ACC112 (cell line): Measurements from ENCODE around the gene RTN4RL1.

Source experiments
- H2AFZ ChIP-seq: fragments of 200-600 bp; sonication (generic); one replicate; pipeline ENCODE4 v1.6.0; 2017; ENCODE audit warnings: antibody characterized with exemption, low read length; ENCODE audit not compliant: unreplicated experiment
- H3K27ac ChIP-seq: fragments of 200-600 bp; sonication (generic); 2 replicates; pipeline ENCODE4 v1.5.1; 2014; ENCODE audit warnings: low read depth, mild to moderate bottlenecking, antibody characterized with exemption, low read length, moderate library complexity
- H3K27me3 ChIP-seq: fragments of 200-600 bp; sonication (generic); 2 replicates; pipeline ENCODE4 v1.6.1; 2014; ENCODE audit warnings: mild to moderate bottlenecking, antibody characterized with exemption, low read length, moderate library complexity, mixed read lengths; ENCODE audit not compliant: insufficient read depth
- H3K36me3 ChIP-seq: fragments of 200-600 bp; sonication (generic); 2 replicates; pipeline ENCODE4 v1.6.1; 2016; ENCODE audit warnings: mild to moderate bottlenecking, antibody characterized with exemption, low read length, moderate library complexity, mixed read lengths; ENCODE audit not compliant: insufficient read depth
- H3K4me1 ChIP-seq: fragments of 200-600 bp; sonication (generic); one replicate; pipeline ENCODE4 v1.6.1; 2016; ENCODE audit warnings: low read length, mixed read lengths; ENCODE audit not compliant: insufficient read depth, unreplicated experiment, control insufficient read depth
- H3K4me3 ChIP-seq: fragments of 200-600 bp; sonication (generic); 2 replicates; pipeline ENCODE4 v1.5.1; 2014; ENCODE audit warnings: mild to moderate bottlenecking, low read depth, low read length
- H3K79me2 ChIP-seq: fragments of 200-600 bp; sonication (generic); one replicate; pipeline ENCODE4 v1.6.0; 2016; ENCODE audit warnings: low read length; ENCODE audit not compliant: control insufficient read depth, unreplicated experiment, insufficient read depth

Gene RTN4RL1

DNA sequence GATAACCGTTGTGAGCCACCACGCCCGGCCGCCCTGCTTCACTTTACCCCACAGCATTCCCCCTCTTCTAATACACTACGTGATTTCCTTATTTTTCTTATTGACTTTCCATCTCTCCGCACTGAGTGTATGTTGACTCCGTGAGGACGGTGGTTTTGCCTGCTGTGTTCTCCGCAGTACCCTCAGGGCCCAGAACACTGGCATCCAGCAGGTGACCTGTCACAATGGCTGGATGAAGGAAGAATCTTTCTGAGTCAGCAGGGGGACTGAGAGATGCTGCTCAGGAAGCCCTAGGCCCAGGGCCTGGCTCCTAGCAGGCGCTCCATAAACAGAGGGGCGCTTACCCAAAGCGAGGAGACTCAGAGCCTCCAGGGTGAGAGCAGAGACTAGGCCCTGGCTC lies 79.5 kb downstream of the RTN4RL1 start:
- Histone ChIP-seq H3K36me3 (no peaks in the 10 kb centered on the region), H3K27ac (no peak overlapping the region), H3K4me3 (no peak overlapping the region), H3K4me1 (no peaks in the 10 kb centered on the region), H3K79me2 (no peaks in the 10 kb centered on the region), H2AFZ (no peak overlapping the region), H3K27me3 (no peaks in the 10 kb centered on the region)

DNA sequence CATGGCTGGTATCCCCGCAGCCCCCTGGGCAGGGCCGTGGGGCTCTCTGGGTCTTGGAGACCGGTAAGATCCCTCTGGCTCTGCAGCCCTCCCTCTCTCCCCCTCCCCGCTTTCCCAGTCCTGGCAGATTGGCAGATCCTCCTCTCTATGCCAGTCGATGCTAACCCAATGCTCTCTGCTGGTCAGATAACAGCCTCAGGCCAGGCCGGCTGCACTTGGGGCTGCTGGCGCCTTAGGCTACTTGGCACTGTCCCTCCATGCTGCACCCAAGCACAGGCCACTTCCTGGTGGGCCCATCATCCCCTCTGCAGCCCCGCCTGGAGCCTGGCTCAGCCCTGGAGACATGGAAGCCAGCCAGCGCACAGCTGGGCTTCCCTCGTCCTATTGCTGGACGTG lies 81.7 kb downstream of the RTN4RL1 start:
- Histone ChIP-seq H3K4me1 (no peaks in the 10 kb centered on the region), H3K4me3 (no peak overlapping the region), H2AFZ (no peak overlapping the region), H3K27me3 (no peaks in the 10 kb centered on the region), H3K79me2 (no peaks in the 10 kb centered on the region), H3K27ac (no peak overlapping the region), H3K36me3 (no peaks in the 10 kb centered on the region)

DNA sequence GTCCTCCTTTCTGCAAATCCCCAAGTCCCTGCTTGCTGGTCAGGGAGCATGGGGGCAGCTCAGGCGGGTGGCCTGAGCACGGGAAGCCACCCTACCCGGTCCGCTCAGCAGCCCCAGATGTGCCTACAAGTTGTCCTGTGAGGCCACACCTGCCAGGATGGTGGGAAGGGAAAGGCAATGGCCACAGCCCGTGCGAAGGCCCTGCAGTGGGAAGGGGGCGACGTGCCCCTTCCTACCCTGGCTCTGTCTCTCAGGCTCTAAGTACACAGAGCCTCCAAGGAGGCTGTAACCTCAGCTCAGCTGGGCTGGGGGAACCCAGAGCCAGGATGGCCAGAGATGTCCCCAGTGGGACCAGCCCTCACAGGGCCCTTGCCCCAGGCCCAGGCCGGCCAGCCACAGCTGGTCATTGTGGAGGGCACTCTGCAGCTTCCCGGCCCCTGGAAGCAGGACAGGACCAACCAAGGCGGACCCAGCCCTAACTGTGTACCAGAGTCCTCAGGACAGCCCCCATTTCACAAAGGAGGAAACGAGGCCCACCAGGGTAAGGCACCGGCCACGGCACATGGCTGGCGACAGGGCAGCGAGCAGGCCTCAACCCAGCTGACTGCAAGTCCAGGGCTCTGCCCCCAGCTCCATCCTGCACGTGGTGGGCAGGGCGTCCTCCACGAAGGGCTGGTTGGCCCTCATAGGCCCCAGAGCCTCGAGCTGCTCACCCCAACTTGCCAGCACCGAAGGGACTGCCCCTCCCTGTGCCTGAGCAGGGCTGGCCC lies 82.3 kb downstream of the RTN4RL1 start:
- Histone ChIP-seq H3K36me3 (no peaks in the 10 kb centered on the region), H3K27me3 (no peaks in the 10 kb centered on the region), H3K4me3 (no peak overlapping the region), H2AFZ (no peak overlapping the region), H3K79me2 (no peaks in the 10 kb centered on the region), H3K4me1 (no peaks in the 10 kb centered on the region), H3K27ac (no peak overlapping the region)

DNA sequence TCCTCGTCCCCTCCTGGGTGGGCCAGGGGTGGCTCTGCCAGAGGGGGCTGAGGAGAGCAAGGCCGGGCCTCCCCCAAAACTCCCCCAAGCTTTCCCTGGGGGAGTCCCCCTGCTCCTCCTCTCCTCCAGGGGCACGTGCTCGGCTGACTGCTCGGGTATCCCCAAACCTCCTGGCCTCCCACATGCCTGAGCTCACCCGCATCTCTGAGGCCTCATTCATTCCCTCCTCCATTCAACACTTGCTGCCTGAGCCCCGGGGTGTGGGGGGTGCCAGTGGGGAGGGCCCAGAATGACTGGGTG lies 83.1 kb downstream of the RTN4RL1 start:
- Histone ChIP-seq H3K4me3 (no peak overlapping the region), H3K4me1 (no peaks in the 10 kb centered on the region), H2AFZ (no peak overlapping the region), H3K27ac (no peak overlapping the region), H3K27me3 (no peaks in the 10 kb centered on the region), H3K36me3 (no peaks in the 10 kb centered on the region), H3K79me2 (no peaks in the 10 kb centered on the region)

DNA sequence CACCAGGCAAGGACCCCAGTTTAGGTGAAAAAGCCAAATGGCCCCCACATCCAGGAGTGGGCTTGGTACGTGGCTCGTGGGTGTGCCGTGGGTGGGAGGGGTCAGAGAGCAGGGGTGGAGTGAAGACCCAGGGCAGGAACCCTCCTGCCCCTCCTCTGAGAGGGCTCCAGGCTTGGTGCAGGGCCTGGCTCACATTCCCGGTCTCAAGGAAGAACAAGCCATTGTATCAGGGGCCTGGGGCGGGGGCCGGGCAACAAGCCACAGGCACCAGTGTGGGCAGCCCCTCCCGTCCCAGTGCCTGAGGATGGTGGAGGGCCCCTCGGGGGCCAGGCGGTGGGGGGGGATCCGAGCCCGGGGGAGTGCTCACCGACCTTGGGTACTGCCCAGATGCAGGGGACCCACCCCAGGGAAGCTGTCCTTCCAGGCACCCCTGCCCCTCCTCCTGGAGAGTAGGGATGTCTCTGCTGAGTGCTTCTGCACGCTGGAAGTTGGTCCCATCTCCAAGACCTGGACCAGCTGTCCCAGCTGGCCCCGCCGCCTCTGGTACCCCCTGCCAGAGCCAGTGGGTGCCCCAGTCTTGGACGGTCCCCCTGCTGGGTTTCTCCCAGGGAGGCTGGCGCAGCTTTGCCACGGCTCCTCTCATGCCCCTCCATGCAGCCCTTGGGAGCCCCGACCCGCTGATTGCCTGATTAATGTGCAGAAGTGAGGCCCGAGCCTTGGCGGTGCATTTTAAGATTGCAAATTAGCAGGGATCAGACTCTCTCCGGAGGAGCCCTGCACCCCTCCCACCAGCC lies 83.7 kb downstream of the RTN4RL1 start:
- no peaks in the 10 kb centered on the region for H3K79me2 ChIP-seq
- H3K27me3 ChIP-seq, result no peaks in the 10 kb centered on the region
- no peaks in the 10 kb centered on the region for H3K36me3 ChIP-seq
- H3K4me1 ChIP-seq, result no peaks in the 10 kb centered on the region
- H3K4me3 ChIP-seq, result no peak overlapping the region
- H3K27ac ChIP-seq, result no peak overlapping the region
- H2AFZ ChIP-seq, result no peak overlapping the region

DNA sequence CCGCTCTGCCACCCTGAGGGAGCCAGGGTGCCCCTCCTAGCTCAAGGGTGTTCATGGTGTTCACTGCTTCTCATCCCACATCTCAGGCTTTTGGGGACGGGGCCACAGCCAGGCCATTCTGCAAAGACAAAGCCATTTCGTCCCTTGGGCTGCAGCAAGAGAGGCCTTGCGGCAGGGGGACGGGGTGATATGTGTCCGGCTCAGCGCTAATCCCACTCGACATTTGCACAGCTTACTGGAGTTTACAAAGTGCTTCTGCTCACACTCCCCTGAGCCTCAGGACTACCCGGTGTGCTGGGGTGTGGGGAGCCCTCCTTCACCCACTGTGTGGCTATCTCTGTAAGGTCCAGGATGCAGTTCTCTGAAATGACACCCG lies 84.3 kb downstream of the RTN4RL1 start:
- Histone ChIP-seq H3K27me3 (no peaks in the 10 kb centered on the region), H3K79me2 (no peaks in the 10 kb centered on the region), H3K4me1 (no peaks in the 10 kb centered on the region), H3K4me3 (no peak overlapping the region), H3K27ac (no peak overlapping the region), H2AFZ (no peak overlapping the region), H3K36me3 (no peaks in the 10 kb centered on the region)

DNA sequence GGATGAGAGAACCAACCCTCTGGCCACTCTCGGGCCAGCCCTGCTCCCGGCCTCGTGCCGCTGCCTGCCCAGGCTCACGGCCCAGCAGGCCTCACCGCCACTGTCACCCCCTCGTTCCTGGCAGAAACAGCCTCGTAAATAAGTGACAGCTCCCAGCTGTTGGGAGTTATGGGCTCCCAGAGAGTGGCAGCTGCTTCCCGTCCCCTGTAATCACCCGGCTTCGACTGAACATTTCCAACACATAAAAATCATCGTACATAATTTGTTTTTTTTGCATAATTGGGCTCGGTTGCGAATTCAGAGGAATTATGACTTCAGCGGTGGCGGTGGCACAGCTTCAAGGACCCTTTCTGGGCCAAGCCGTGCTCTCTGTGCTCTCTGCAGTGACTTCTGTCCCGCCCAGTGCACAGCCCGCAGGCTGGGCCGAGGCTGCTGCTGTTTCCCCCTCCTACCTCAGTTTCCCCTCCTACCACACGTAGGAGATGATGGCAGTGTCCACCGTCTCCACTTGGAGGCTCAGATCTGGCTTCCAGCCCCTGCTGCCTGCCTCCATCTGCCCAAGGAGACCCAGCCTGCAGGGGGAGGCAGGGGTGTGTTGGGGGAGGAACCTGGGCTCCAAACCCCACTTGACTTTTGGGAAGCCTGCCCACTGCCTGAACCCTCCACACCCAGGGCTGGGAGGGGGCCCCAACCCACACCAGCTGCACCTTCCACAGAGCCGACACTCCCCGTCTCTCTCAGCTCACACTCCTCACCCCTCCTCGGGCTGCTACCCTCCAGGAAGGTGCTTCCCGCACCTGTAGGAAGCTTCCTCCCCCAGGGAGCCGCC lies 84.9 kb downstream of the RTN4RL1 start:
- H3K36me3 ChIP-seq, result no peaks in the 10 kb centered on the region
- H3K27me3 ChIP-seq, result no peaks in the 10 kb centered on the region
- no peaks in the 10 kb centered on the region for H3K4me1 ChIP-seq
- H3K27ac ChIP-seq, result no peak overlapping the region
- no peaks in the 10 kb centered on the region for H3K79me2 ChIP-seq
- no peak overlapping the region for H2AFZ ChIP-seq
- H3K4me3 ChIP-seq, result no peak overlapping the region

DNA sequence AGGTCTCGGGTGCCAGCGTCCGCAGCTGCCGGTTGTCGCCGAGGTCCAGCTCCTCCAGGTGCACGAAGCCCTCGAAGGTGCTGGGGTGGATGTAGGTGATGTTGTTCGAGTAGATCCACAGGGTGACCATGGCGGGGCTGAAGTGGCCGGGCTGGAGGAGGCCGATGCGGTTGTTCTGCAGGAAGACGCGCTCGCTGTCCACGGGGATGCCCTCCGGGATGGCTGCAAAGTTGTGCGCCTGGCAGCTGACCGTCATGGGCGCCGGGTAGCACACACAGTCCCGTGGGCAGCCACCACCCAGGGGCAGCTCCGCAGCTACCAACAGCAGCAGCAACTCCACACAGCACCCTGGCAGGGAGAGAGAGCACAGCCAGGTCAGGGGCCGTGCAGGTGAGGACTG lies 87.7 kb downstream of the RTN4RL1 start:
- H3K4me1 ChIP-seq, result no peaks in the 10 kb centered on the region
- peaks cover 9% of the 10 kb centered on the region; the same call in 1 of the 2 replicates for H3K27me3 ChIP-seq
- no peak overlapping the region for H3K27ac ChIP-seq
- H3K4me3 ChIP-seq, result no peak overlapping the region
- no peaks in the 10 kb centered on the region for H3K36me3 ChIP-seq
- H2AFZ ChIP-seq, result no peak overlapping the region
- H3K79me2 ChIP-seq, result no peaks in the 10 kb centered on the region

DNA sequence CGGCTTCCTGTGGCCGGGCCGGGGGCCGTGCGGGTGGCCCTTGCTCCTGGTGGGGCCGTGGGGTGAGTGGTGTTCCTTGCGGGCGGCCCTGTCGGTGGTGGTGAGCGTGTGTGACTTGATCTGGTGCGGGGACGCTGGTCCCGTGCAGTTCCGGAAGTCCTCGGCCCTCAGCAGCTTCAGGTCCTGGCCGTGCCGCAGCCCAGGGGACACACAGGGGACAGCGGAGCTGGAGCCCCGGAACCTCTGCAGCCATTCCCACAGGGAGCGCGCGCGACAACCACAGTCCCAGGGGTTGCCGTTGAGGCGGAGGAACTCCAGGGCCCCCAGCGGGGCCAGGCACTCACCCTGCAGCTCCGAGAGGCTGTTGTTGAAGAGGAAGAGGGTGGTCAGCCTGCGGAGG lies 88.4 kb downstream of the RTN4RL1 start:
- Histone ChIP-seq H3K79me2 (no peaks in the 10 kb centered on the region), H3K36me3 (no peaks in the 10 kb centered on the region), H3K27me3 (peaks cover 9% of the 10 kb centered on the region; the same call in 1 of the 2 replicates), H3K27ac (no peak overlapping the region), H3K4me3 (no peak overlapping the region), H3K4me1 (no peaks in the 10 kb centered on the region), H2AFZ (no peak overlapping the region)

DNA sequence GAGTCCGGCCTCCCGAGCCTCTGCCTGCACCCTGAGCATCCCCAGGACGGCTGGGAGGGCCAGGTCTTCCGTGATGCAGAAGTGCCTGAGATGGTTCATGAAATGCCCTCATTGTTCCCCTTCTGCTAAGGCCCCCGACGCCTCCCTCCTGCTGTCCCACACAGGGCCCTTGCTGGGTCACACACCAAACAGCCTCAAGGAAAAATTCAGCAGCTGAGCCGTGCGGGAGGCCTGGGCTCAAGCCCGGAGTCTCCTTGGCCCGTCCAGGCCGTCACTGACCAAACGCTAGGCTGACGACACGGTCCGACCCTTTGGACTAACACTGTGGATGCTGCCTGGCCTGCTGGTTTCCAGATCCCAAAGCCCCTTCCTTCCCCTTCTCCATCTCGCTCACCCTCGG lies 90.2 kb downstream of the RTN4RL1 start:
- no peak overlapping the region for H3K4me3 ChIP-seq
- H2AFZ ChIP-seq, result no peak overlapping the region
- peaks cover 14% of the 10 kb centered on the region for H3K27me3 ChIP-seq
- H3K27ac ChIP-seq, result no peak overlapping the region
- H3K4me1 ChIP-seq, result no peaks in the 10 kb centered on the region
- H3K79me2 ChIP-seq, result no peaks in the 10 kb centered on the region
- no peaks in the 10 kb centered on the region for H3K36me3 ChIP-seq
